Breast epithelium (tissue), 4 donors: ENCODE results near the gene MCM9. TPM values are rescaled to one million over a fixed set of nuclear protein-coding genes. Genes with fewer than 3 reads are reported as not detected.

Source experiments
- DNase-seq, 2 donors: peaks; one replicate each; pipeline ENCODE4 v3.0.0-alpha.2; 2019; ENCODE audit warnings: low spot score in 2 of 2
- H3K27ac ChIP-seq, 2 donors: fragments of 200-600 bp; sonication (generic) in 1 of 2; one replicate each; pipeline ENCODE4 v1.5.1; 2016 to 2019; ENCODE audit warnings: mild to moderate bottlenecking in 1 of 2
- H3K27me3 ChIP-seq, 2 donors: fragments of 200-600 bp; sonication (generic) in 1 of 2; one replicate each; pipeline versions ENCODE4 v1.5.1 to v1.6.0; 2017 to 2019; ENCODE audit warnings: control low read depth in 1 of 2, mild to moderate bottlenecking in 1 of 2
- H3K36me3 ChIP-seq: fragments of 200-600 bp; one replicate; pipeline ENCODE4 v1.5.1; 2019
- H3K4me1 ChIP-seq, 2 donors: fragments of 200-600 bp; sonication (generic); one replicate each; pipeline ENCODE4 v1.5.1; 2016 to 2019; ENCODE audit warnings: control low read depth in 1 of 2
- H3K4me3 ChIP-seq, 3 donors: fragments of 200-600 bp; sonication (generic); 1 replicate in 2 of 3; 2 replicates in 1 of 3; pipeline ENCODE4 v1.5.1; 2016 to 2019; ENCODE audit warnings: mild to moderate bottlenecking in 3 of 3, moderate library complexity in 2 of 3
- H3K9me3 ChIP-seq, 2 donors: fragments of 200-600 bp; sonication (generic) in 1 of 2; one replicate each; pipeline ENCODE4 v1.5.1; 2016 to 2019; ENCODE audit warnings: control low read depth in 1 of 2
- CTCF ChIP-seq, 3 donors: fragments of 450-650 bp; IDR thresholded peaks; one replicate each; pipeline ENCODE4 v1.5.1; 2016 to 2017; ENCODE audit warnings: antibody characterized with exemption in 3 of 3, mild to moderate bottlenecking in 3 of 3, moderate library complexity in 3 of 3
- POLR2A ChIP-seq: fragments of 450-650 bp; IDR thresholded peaks from one replicate; pipeline ENCODE4 v1.6.1; 2016; ENCODE audit warnings: antibody characterized with exemption, mild to moderate bottlenecking, moderate library complexity
- POLR2AphosphoS5 ChIP-seq, 3 donors: sonication (generic); formaldehyde crosslinking; IDR thresholded peaks; one replicate each; pipeline ENCODE4 v1.6.1; 2017; ENCODE audit warnings: antibody characterized with exemption in 3 of 3
- intact Hi-C: fragments of 100-400 bp; cut with DNase I; formaldehyde crosslinking; loops from one replicate; pipeline ENCODE4 v1.15.1; 2023; ENCODE audit warnings: low total_unique reads
- total RNA-seq, 3 donors: library from RNA; depleted of rRNA; stranded (reverse); fragments of >200 nt; gene quantifications; one replicate each; pipeline ENCODE4 v1.1.0, GENCODE V29; 2016

Gene MCM9
- total RNA-seq, 3 donors from 2014 or later: 17.9 to 40.5 (median 33.4) TPM

DNA sequence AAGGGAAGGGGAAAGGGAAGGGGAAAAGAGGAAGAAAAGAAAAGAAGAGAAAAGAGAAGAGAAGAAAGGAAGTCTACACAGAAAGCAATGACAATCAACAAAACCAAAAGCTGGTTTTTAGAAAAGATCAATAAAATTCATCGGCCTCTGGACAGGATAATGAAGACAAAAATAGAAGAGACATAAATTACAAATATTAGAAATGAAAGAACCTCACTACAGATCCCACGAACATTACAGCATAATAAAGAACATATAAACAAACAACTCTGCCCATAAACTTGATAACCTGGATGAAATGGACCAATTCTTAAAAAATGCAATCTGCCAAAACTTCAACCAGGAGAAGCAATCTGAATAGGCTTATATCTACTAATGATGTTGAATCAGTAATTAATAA, 61.7 kb downstream of the MCM9 start:
- no peak for DNase-seq
- H3K27me3 ChIP-seq: no peaks in the 10 kb centered on the region
- no peak overlapping the region for H3K27ac ChIP-seq
- no peaks in the 10 kb centered on the region for H3K36me3 ChIP-seq
- H3K4me1 ChIP-seq: no peaks in the 10 kb centered on the region
- TF ChIP-seq POLR2AphosphoS5 (IDR thresholded peaks at IDR 0.05) (no peak), POLR2A (no peak), CTCF (IDR thresholded peaks at IDR 0.05) (no peak)
- intact Hi-C loops: no loop called here
- no peaks in the 10 kb centered on the region for H3K9me3 ChIP-seq
- H3K4me3 ChIP-seq: no peak overlapping the region

DNA sequence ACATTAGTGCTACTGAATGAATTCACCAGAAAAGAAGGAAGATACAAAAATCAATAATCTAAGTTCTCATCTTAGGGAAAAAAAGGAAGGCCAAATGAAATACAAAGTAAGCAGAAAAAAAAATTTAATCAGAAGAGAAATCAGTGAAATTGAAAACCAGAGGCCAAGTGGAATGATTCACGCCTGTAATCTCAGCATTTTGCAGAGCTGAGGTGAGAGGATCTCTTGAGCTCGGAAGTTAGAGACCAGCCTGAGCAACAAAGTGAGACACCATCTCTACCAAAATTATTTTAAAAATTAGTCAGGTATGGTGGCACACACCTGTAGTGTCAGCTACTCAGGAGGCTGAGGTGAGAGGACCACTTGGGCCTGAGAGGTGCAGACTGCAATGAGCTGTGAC, 62.2 kb downstream of the MCM9 start:
- DNase-seq: no peak
- Histone ChIP-seq H3K4me3 (no peak overlapping the region), H3K27me3 (no peaks in the 10 kb centered on the region), H3K4me1 (no peaks in the 10 kb centered on the region), H3K36me3 (no peaks in the 10 kb centered on the region), H3K27ac (no peak overlapping the region), H3K9me3 (no peaks in the 10 kb centered on the region)
- intact Hi-C loops: no loop called here
- no peak for TF ChIP-seq CTCF (IDR thresholded peaks at IDR 0.05)
- no peak for TF ChIP-seq POLR2AphosphoS5 (IDR thresholded peaks at IDR 0.05)
- TF ChIP-seq POLR2A: no peak

GRCh38 chr6:118872318-118872717, 62.6 kb downstream of the MCM9 start:
- no peak for DNase-seq

DNA sequence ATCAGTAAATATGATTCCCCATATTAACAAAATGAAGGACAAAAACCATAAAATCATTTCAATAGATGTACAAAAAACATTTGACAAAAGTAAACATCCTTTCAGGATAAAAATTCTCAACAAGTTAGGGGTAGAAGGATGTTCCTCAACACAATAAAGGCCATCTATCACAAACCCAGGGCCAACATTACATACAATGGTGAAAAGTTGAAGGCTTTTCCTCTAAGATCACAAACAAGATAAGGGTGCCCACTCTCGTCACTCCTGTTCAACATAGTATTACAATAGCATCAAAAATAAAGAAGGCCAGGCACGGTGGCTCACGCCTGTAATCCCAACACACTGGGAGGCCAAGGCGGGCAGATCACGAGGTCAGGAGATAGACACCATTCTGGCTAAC, 63.6 kb downstream of the MCM9 start:
- no peak for TF ChIP-seq POLR2AphosphoS5 (IDR thresholded peaks at IDR 0.05)
- no peak for TF ChIP-seq CTCF (IDR thresholded peaks at IDR 0.05)
- no peak for TF ChIP-seq POLR2A
- Histone ChIP-seq H3K4me3 (no peak overlapping the region), H3K9me3 (no peaks in the 10 kb centered on the region), H3K36me3 (no peaks in the 10 kb centered on the region), H3K27ac (no peak overlapping the region), H3K4me1 (no peaks in the 10 kb centered on the region), H3K27me3 (no peaks in the 10 kb centered on the region)
- no peak for DNase-seq
- intact Hi-C loops: no loop called here

More at GRCh38 chr6:118872318-118872717, 62.6 kb downstream of the MCM9 start:
- Histone ChIP-seq H3K27me3 (no peaks in the 10 kb centered on the region), H3K4me1 (no peaks in the 10 kb centered on the region), H3K36me3 (no peaks in the 10 kb centered on the region), H3K4me3 (no peak overlapping the region), H3K27ac (no peak overlapping the region), H3K9me3 (no peaks in the 10 kb centered on the region)
- no peak for TF ChIP-seq CTCF (IDR thresholded peaks at IDR 0.05)
- no peak for TF ChIP-seq POLR2AphosphoS5 (IDR thresholded peaks at IDR 0.05)
- no peak for TF ChIP-seq POLR2A
- intact Hi-C loops: no loop called here

DNA sequence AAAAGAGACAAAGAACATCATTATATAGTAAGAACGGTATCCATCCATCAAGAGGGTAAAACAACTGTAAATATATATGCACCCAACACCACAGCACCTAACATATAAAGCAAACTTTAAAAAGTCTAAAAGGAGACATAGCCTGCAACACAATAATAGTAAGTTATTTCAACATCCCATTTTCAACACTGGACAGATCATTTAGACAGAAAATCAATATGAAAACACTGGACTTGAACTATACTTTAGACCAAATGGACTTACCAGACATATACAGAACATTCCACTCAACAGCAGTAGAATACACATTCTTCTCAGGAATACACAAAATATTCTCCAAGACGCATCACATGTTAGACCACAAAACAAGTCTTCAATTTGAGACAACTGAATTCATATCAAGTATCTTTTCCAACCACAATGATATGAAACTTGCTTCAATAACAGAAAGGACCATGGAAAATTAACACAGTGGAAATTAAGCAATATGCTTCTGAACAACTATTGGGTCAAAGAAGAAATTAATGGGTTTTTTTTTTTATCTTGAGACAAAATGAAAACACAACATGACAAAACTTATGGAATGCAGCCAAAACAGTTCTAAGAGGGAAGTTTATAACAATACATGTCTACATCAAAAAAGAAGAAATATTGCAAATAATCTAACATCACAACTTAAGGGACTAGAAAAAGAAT, 64.9 kb downstream of the MCM9 start:
- Histone ChIP-seq H3K27me3 (no peaks in the 10 kb centered on the region), H3K4me1 (peaks cover 0 to under 1% of the 10 kb centered on the region in 2 donors), H3K4me3 (no peak overlapping the region), H3K36me3 (no peaks in the 10 kb centered on the region), H3K9me3 (no peaks in the 10 kb centered on the region), H3K27ac (no peak overlapping the region)
- intact Hi-C loops: no loop called here
- TF ChIP-seq POLR2A: no peak
- no peak for TF ChIP-seq CTCF (IDR thresholded peaks at IDR 0.05)
- TF ChIP-seq POLR2AphosphoS5 (IDR thresholded peaks at IDR 0.05): no peak
- DNase-seq: no peak
